ENCODE data around the gene UTP11.

Gene UTP11

GRCh38 chr1:38062361-38063288, 50.1 kb downstream of the UTP11 start:
- Histone ChIP-seq H3K27me3 (ENCODE audit: insufficient read depth, poor library complexity, severe bottlenecking) (peaks cover under 1% of the 10 kb centered on the region), H3K27ac (replicated peaks) (no peak overlapping the region), H3K4me3 (replicated peaks; ENCODE audit: insufficient read depth, low read length) (no peak overlapping the region)
- TF ChIP-seq POLR2AphosphoS5 (IDR thresholded peaks at IDR 0.05; ENCODE audit: low read depth) (no peak), GABPA (IDR thresholded peaks at IDR 0.05; ENCODE audit: low read depth) (no peak), CTCF (IDR thresholded peaks at IDR 0.05; ENCODE audit: insufficient read depth, low read length) (no peak), REST (IDR thresholded peaks at IDR 0.05; ENCODE audit: insufficient replicate concordance, low read depth) (no peak), SPI1 (IDR thresholded peaks at IDR 0.05; ENCODE audit: borderline replicate concordance, low read depth) (no peak)
- no peak for DNase-seq (ENCODE audit: low read depth in 1 of 2, low spot score in 1 of 2)

- Histone ChIP-seq H3K27me3 (ENCODE audit: insufficient read depth, poor library complexity, severe bottlenecking) (peaks cover 5% of the 10 kb centered on the region), H3K27ac (replicated peaks) (no peak overlapping the region), H3K4me3 (replicated peaks; ENCODE audit: insufficient read depth, low read length) (no peak overlapping the region)
- TF ChIP-seq CTCF (IDR thresholded peaks at IDR 0.05; ENCODE audit: insufficient read depth, low read length) = no peak
- no peak for TF ChIP-seq POLR2AphosphoS5 (IDR thresholded peaks at IDR 0.05; ENCODE audit: low read depth)
- no peak for TF ChIP-seq REST (IDR thresholded peaks at IDR 0.05; ENCODE audit: insufficient replicate concordance, low read depth)
- no peak for TF ChIP-seq SPI1 (IDR thresholded peaks at IDR 0.05; ENCODE audit: borderline replicate concordance, low read depth)
- no peak for TF ChIP-seq GABPA (IDR thresholded peaks at IDR 0.05; ENCODE audit: low read depth)
- no peak for DNase-seq (ENCODE audit: low read depth in 1 of 2, low spot score in 1 of 2)
Measured at GRCh38 chr1:38063616-38064015, 51.1 kb downstream of the UTP11 start.

GRCh38 chr1:38064197-38064903, 51.8 kb downstream of the UTP11 start:
- no peak overlapping the region for H3K4me3 ChIP-seq (replicated peaks; ENCODE audit: insufficient read depth, low read length)

More at GRCh38 chr1:38064197-38064903, 51.8 kb downstream of the UTP11 start:
- no peak for DNase-seq (ENCODE audit: low read depth in 1 of 2, low spot score in 1 of 2)
- Histone ChIP-seq H3K27ac (replicated peaks) (no peak overlapping the region), H3K27me3 (ENCODE audit: insufficient read depth, poor library complexity, severe bottlenecking) (peaks cover 5% of the 10 kb centered on the region)
- TF ChIP-seq CTCF (IDR thresholded peaks at IDR 0.05; ENCODE audit: insufficient read depth, low read length) (no peak), GABPA (IDR thresholded peaks at IDR 0.05; ENCODE audit: low read depth) (no peak), REST (IDR thresholded peaks at IDR 0.05; ENCODE audit: insufficient replicate concordance, low read depth) (no peak), SPI1 (IDR thresholded peaks at IDR 0.05; ENCODE audit: borderline replicate concordance, low read depth) (no peak), POLR2AphosphoS5 (IDR thresholded peaks at IDR 0.05; ENCODE audit: low read depth) (no peak)

Data from HL-60 (cell line).